Esophagus (tissue), 2 donors: Measurements from ENCODE around the gene TACR2. TPM values are rescaled to one million over a fixed set of nuclear protein-coding genes. Genes with fewer than 3 reads are reported as not detected.
"Not testable (repeated sequence)": the region's sequence is repeated elsewhere in the genome, so short reads cannot be mapped to it uniquely, and the experiment has no call there.

Experiments
- H3K27ac ChIP-seq, 2 donors: one replicate each; pipeline ENCODE4 v1.5.1; 2013; ENCODE audit warnings: low read depth in 2 of 2, mild to moderate bottlenecking in 2 of 2, inconsistent platforms in 1 of 2, low read length in 1 of 2, moderate library complexity in 1 of 2
- H3K27me3 ChIP-seq, 2 donors: one replicate each; pipeline ENCODE4 v1.6.1; 2013; ENCODE audit warnings: low read length in 2 of 2, control low read depth in 1 of 2, mild to moderate bottlenecking in 1 of 2; ENCODE audit not compliant: insufficient read depth in 2 of 2, control insufficient read depth in 1 of 2
- H3K36me3 ChIP-seq, 2 donors: one replicate each; pipeline ENCODE4 v1.6.1; 2013; ENCODE audit warnings: low read length in 1 of 2; ENCODE audit not compliant: control insufficient read depth in 2 of 2, insufficient read depth in 2 of 2
- H3K4me1 ChIP-seq, 2 donors: one replicate each; pipeline ENCODE4 v1.6.1; 2013; ENCODE audit warnings: low read length in 1 of 2; ENCODE audit not compliant: control insufficient read depth in 2 of 2, insufficient read depth in 2 of 2
- H3K4me3 ChIP-seq, 2 donors: one replicate each; pipeline ENCODE4 v1.5.1; 2013; ENCODE audit warnings: low read length in 2 of 2, mild to moderate bottlenecking in 2 of 2, low read depth in 1 of 2, moderate library complexity in 1 of 2
- H3K9me3 ChIP-seq, 2 donors: one replicate each; pipeline ENCODE4 v1.6.1; 2013; ENCODE audit warnings: mild to moderate bottlenecking in 2 of 2, low read depth in 1 of 2, low read length in 1 of 2, moderate library complexity in 1 of 2; ENCODE audit not compliant: control insufficient read depth in 2 of 2, insufficient read depth in 1 of 2
- WGBS, 2 donors: extraction: QIAGEN DNeasy Blood & Tissue Kit; methylation state at CpG; one replicate each; pipeline ENCODE4 v1.1.7; 2013; 5-methylcytosine and 5-hydroxymethylcytosine counted together
- polyA plus RNA-seq, 2 donors: library from polyadenylated mRNA; stranded (reverse); fragments of 200-250 nt; gene quantifications; one replicate each; pipeline ENCODE4 v1.2.3, GENCODE V29; 2013
- donor health status: healthy with polysubstance abuse.
- donor health status: Bipolar disorder and iron deficiency.

Gene TACR2
- polyA plus RNA-seq, 2 donors: 5.8 to 9.6 TPM

DNA sequence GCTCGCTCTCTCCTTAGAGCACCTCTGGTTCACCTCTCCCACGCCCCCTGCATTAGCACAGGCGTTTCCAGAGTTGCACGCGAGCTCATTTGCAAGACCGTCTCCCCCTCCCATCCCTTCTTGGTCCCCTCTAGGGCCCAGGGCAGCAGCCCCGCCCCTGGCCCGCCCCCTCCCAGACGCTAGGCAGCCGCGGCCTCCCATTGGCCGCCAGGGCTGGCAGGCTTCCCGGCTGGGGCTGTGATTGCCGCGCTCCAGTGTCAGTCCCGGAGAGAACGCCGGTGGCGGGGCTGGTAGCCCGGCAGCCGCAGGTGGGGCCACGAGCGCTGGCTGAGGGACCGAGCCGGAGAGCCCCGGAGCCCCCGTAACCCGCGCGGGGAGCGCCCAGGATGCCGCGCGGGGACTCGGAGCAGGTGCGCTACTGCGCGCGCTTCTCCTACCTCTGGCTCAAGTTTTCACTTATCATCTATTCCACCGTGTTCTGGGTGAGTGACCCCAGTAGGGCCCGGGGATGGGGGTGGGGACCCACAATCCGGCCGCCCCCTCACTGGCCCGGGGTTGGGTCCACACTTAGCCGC, 34.6 kb upstream of the TACR2 start, which contains the start of gene TSPAN15:
TSS of gene TSPAN15 (plus strand) at position 257 of the 575 bp plus-strand sequence. CDS start at position 387, 130 bp downstream.
- Histone ChIP-seq H3K9me3 (no peaks in the 10 kb centered on the region), H3K27ac (peak within 1 kb of the TSS; percentile 69 to 91), H3K27me3 (no peaks in the 10 kb centered on the region), H3K36me3 (no peaks in the 10 kb centered on the region), H3K4me1 (peaks cover 7 to 21% of the 10 kb centered on the region in 2 donors), H3K4me3 (peak within 1 kb of the TSS; percentile 64 to 67)
- 1% methylated on average over 32 to 45 of the region's 45 CpGs for WGBS, 2 donors

- not testable (repeated sequence) for H3K4me3 ChIP-seq, H3K36me3 ChIP-seq, H3K27me3 ChIP-seq, H3K9me3 ChIP-seq
- WGBS, 2 donors: 84 to 86% methylated on average over 16 of the region's 16 CpGs
- peaks cover 7 to 24% of the 10 kb centered on the region in 2 donors for H3K4me1 ChIP-seq
- peak overlapping the region; percentile 69 to 91 for H3K27ac ChIP-seq
These were observed 33.7 kb upstream of the TACR2 start for GRCh38 chr10:69450395-69450794.

GRCh38 chr10:69449841-69450240, 33.1 kb upstream of the TACR2 start:
- Histone ChIP-seq H3K4me1 (peaks cover 7 to 24% of the 10 kb centered on the region in 2 donors), H3K36me3 (no peaks in the 10 kb centered on the region), H3K9me3 (no peaks in the 10 kb centered on the region), H3K27me3 (no peaks in the 10 kb centered on the region), H3K4me3 (no peak overlapping the region), H3K27ac (peak overlapping the region; percentile 61 to 91)
- WGBS, 2 donors: 0% methylated on average over 1 of the region's 1 CpG

DNA sequence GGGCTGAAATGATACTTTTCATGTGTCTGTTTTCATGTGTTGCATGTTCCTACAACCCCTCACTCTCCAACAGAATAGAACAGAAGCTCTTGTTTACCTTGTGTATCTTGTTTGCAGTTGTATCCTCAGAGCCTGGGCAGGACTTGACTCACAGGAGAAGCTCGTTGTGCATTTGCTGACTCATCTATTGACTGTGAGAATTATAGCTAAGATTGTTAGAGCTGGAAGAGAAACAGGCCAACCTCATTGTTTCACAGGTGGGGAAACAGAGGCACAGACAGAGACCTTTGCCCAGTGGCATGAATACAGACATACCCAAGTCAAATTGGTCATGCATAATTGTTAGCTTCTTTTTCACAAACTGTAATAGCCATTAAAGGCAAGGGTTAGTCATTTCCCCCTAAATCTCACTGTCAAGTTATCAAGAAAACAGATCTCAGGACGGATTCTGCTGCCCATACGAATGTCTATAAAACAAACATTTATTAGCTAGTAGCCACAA, 30.0 kb upstream of the TACR2 start:
- Histone ChIP-seq H3K4me1 (peaks cover 2 to 14% of the 10 kb centered on the region in 2 donors), H3K36me3 (no peaks in the 10 kb centered on the region), H3K9me3 (no peaks in the 10 kb centered on the region), H3K27ac (peak overlapping the region; percentile 1 to 82), H3K4me3 (no peak overlapping the region), H3K27me3 (peaks cover 0 to 3% of the 10 kb centered on the region in 2 donors)
- WGBS, 2 donors: 29 to 43% methylated on average over 3 of the region's 3 CpGs

GRCh38 chr10:69446229-69446628, 29.5 kb upstream of the TACR2 start:
- Histone ChIP-seq H3K27ac (peak overlapping the region; percentile 1 to 82), H3K4me1 (peaks cover 0 to 14% of the 10 kb centered on the region in 2 donors)

DNA sequence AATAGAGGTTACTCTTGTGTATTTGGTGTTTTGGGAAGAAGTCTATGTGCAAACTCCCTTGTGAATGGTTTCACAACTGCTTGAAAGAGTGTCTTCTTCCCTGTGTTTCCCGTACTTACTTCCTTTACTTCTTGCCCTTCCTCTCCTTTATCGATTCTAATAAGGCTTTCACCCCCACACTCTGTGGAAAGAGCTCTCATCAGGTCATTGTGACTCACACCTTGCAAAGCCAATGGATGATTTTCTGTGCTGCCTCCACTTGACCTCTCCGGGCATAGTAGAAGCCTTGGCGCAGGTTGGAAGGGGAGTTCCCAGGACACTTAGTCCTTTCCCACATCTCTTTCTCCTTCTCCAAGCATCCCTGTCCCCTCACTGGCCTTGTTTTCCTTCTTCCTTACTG, 28.3 kb upstream of the TACR2 start:
- Histone ChIP-seq H3K27ac (no peak overlapping the region), H3K9me3 (no peaks in the 10 kb centered on the region), H3K4me3 (no peak overlapping the region), H3K36me3 (no peaks in the 10 kb centered on the region), H3K27me3 (peaks cover 0 to 3% of the 10 kb centered on the region in 2 donors), H3K4me1 (peaks cover 0 to 15% of the 10 kb centered on the region in 2 donors)
- WGBS, 2 donors: 79 to 86% methylated on average over 4 of the region's 4 CpGs

More at GRCh38 chr10:69446229-69446628, 29.5 kb upstream of the TACR2 start:
- H3K36me3 ChIP-seq: no peaks in the 10 kb centered on the region
- no peak overlapping the region for H3K4me3 ChIP-seq
- peaks cover 0 to 3% of the 10 kb centered on the region in 2 donors for H3K27me3 ChIP-seq
- no peaks in the 10 kb centered on the region for H3K9me3 ChIP-seq

- Histone ChIP-seq H3K4me3 (no peak overlapping the region), H3K36me3 (no peaks in the 10 kb centered on the region), H3K4me1 (peaks cover 5 to 22% of the 10 kb centered on the region in 2 donors), H3K27me3 (peaks cover 0 to 3% of the 10 kb centered on the region in 2 donors), H3K27ac (no peak overlapping the region), H3K9me3 (no peaks in the 10 kb centered on the region)
- 92 to 96% methylated on average over 1 of the region's 1 CpG for WGBS, 2 donors
These were observed 26.6 kb upstream of the TACR2 start for GRCh38 chr10:69443354-69443753.

DNA sequence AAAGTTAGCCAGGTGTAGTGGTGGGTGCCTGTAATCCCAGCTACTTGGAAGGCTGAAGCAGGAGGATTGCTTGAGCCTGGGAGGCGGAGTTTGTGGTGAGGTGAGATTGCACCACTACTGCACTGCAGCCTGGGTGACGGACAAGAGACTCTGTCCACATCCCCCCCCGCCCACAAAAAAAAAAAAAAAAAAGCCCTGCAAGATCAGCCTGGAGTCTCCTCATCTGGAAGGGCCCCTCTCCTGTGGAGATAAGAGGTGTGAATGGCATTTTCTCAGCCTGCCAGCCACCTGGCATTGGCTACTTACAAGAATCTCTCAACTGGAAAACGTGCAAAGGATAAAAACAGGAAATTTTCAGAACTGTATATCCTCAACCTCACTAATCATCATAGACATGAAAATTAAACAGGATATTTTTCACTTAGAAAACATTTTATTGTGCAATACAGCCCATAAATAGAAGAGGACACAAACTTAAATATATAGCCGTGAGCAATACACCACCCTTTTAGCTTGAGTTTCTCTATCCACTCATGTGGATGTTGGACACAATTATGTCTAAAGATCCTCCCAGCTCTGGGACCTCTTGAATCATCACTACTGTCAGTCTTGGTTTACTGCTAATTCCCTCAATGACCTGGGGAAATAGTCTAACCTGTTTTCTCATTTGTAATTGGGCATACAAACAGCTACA, 23.2 kb upstream of the TACR2 start:
- Histone ChIP-seq H3K4me1 (peaks cover 7 to 11% of the 10 kb centered on the region in 2 donors), H3K27me3 (peaks cover 0 to 3% of the 10 kb centered on the region in 2 donors), H3K4me3 (no peak overlapping the region), H3K36me3 (no peaks in the 10 kb centered on the region), H3K27ac (peak overlapping the region in 1 of 2 donors; percentile 31), H3K9me3 (no peaks in the 10 kb centered on the region)
- WGBS, 2 donors: 28 to 41% methylated on average over 5 of the region's 5 CpGs

- Histone ChIP-seq H3K27me3 (peaks cover 0 to 3% of the 10 kb centered on the region in 2 donors), H3K27ac (peak overlapping the region; percentile 81 to 83), H3K36me3 (no peaks in the 10 kb centered on the region), H3K4me3 (no peak overlapping the region), H3K4me1 (peaks cover 7 to 11% of the 10 kb centered on the region in 2 donors), H3K9me3 (no peaks in the 10 kb centered on the region)
- 29 to 39% methylated on average over 5 of the region's 5 CpGs for WGBS, 2 donors
These were observed 22.6 kb upstream of the TACR2 start for GRCh38 chr10:69439350-69439739.
